ENCODE results near the gene TMBIM1. TPM values are rescaled to one million over a fixed set of nuclear protein-coding genes. Genes with fewer than 3 reads are reported as not detected.

The TMBIM1 gene
- total RNA-seq (100 to 1,000 TPM; 106 to 258 TPM), polyA plus RNA-seq (100 to 1,000 TPM in 1 of 2 donors, 10 to 100 TPM in 1; 92.1 to 188 TPM)
- long read RNA-seq, donor 1, transcript TMBIM1-201 (12 exons, 2,371 nt) = major isoform, 15 of 22 reads
- long read RNA-seq, donor 1, partial matches to known transcripts = 5 of 22 reads
- long read RNA-seq, donor 1, other reads (novel, unspliced or antisense) = 0 of 22 reads
- long read RNA-seq, donor 2, transcript TMBIM1-201 (12 exons, 2,371 nt) = major isoform, 9 of 10 reads
- long read RNA-seq, donor 2, partial matches to known transcripts = 0 of 10 reads
- long read RNA-seq, donor 2, other reads (novel, unspliced or antisense) = 0 of 10 reads
- long read RNA-seq, donor 3, transcript TMBIM1-201 (12 exons, 2,371 nt) = major isoform, 5 of 5 reads
- long read RNA-seq, donor 3, partial matches to known transcripts = 0 of 5 reads
- long read RNA-seq, donor 3, other reads (novel, unspliced or antisense) = 0 of 5 reads
- long read RNA-seq, donor 4, transcript TMBIM1-201 (12 exons, 2,371 nt) = major isoform, 7 of 7 reads
- long read RNA-seq, donor 4, partial matches to known transcripts = 0 of 7 reads
- long read RNA-seq, donor 4, other reads (novel, unspliced or antisense) = 0 of 7 reads
- long read RNA-seq, donor 5, transcript TMBIM1-201 (12 exons, 2,371 nt) = major isoform, 18 of 19 reads
- long read RNA-seq, donor 5, partial matches to known transcripts = 0 of 19 reads
- long read RNA-seq, donor 5, other reads (novel, unspliced or antisense) = 0 of 19 reads

DNA sequence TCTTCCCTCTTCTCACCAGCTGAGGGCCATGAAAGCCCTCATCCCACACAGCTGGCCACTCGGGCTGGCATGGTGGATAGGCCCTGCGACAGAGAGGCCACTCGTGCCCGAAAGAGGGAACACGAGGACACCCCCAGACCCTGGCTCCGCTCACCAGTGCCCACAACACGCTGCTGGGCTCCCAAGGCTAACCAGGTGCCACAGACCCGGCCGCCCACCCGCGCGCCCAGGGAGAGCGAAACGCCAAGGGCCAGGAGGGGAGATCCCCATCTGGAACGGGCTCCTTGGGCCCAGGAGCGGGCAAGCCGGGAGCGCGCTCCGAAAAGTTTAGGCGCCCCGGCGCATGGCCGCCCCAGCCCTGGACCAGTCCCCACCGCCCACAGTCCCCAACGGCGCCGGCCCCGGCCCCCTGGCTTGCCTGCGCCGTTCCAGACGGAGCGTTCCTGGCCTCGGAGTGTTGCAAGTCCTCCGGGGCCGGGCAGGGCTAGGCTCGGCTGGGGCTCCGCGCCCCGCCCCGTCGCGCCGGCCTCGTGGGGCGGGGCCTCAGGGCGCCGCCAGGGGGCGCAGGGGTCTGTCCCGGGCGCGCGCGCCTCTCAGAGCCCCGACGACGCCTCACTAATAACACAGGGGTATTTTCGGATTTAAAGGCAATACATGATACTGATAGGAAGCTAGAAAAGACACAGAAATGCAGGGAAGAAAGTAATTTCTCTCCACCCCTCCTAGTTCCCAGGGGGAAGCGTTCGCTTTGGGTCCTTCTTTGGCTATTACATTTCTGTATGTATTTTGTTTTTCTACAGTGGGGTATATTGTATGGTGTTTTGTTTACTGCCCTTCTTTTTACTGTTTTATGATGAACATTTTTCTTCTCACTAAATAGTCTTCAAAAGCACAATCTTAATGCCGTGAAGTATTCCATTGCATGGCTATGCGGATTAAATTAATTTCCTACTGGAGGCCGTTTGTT is at the start of gene TMBIM1:
Gene TMBIM1 (minus strand): TSS at position 456 of the 967 bp plus-strand sequence. CDS start 10,362 bp downstream, outside the sequence.
- 4 to 6% methylated on average over 58 to 63 of the region's 63 CpGs for WGBS, 2 donors

DNA sequence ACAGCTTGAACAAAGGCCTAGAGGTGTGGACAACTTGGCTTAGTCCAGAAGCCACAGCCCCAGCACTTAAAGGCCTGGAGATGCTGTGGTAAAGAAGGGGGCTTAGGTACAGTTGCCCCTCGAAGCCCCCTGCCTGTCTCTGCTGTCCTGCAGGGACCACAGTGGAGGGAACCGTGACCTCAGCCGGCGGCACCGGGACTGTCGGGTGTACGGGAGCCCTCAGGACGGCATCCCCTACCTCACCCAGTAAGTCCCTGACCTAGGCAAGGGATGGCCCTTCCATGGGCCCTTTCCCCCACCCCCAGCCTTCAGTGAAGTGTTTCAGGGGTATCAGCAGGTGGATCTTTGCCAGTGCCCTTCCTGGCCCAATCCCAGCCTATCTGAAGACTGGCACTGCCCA is 49.1 kb upstream of the TMBIM1 start:
- Histone ChIP-seq H3K4me1 (ENCODE audit: control insufficient read depth in 5 of 5, insufficient read depth in 5 of 5, low read length in 5 of 5) (no peaks in the 10 kb centered on the region), H3K27me3 (ENCODE audit: control insufficient read depth in 3 of 3, insufficient read depth in 3 of 3, low read length in 2 of 3) (no peaks in the 10 kb centered on the region), H3K9me3 (ENCODE audit: control insufficient read depth in 4 of 4, insufficient read depth in 3 of 4, low read length in 3 of 4) (no peaks in the 10 kb centered on the region), H3K4me3 (no peak overlapping the region), H3K27ac (ENCODE audit: low read depth in 1 of 2, low read length in 1 of 2) (no peak overlapping the region), H3K36me3 (ENCODE audit: control insufficient read depth in 4 of 4, insufficient read depth in 4 of 4, low read length in 4 of 4) (peaks cover 0 to 25% (median 7%) of the 10 kb centered on the region in 4 donors), H3K9ac (ENCODE audit: insufficient read depth in 1 of 2, low read length in 2 of 2) (no peak overlapping the region)
- ATAC-seq (ENCODE audit: insufficient read depth, low FRiP score) = no peak
- no peak for DNase-seq
- WGBS, 2 donors = 95 to 97% methylated on average over 8 of the region's 8 CpGs
- TF ChIP-seq CTCF (IDR thresholded peaks at IDR 0.05; ENCODE audit: control extremely low read depth, extremely low read depth) = no peak

More for the DNA sequence above, at the start of gene TMBIM1:
- Histone ChIP-seq H3K9me3 (ENCODE audit: control insufficient read depth in 4 of 4, insufficient read depth in 3 of 4, low read length in 3 of 4) (no peaks in the 10 kb centered on the region), H3K9ac (ENCODE audit: insufficient read depth in 1 of 2, low read length in 2 of 2) (peak within 1 kb of the TSS; percentile 74 to 75), H3K27ac (ENCODE audit: low read depth in 1 of 2, low read length in 1 of 2) (peak within 1 kb of the TSS; percentile 95 to 97), H3K27me3 (ENCODE audit: control insufficient read depth in 3 of 3, insufficient read depth in 3 of 3, low read length in 2 of 3) (no peaks in the 10 kb centered on the region), H3K4me1 (ENCODE audit: control insufficient read depth in 5 of 5, insufficient read depth in 5 of 5, low read length in 5 of 5) (peaks cover 16 to 56% (median 27%) of the 10 kb centered on the region in 5 donors), H3K4me3 (peak within 1 kb of the TSS; percentile 76), H3K36me3 (ENCODE audit: control insufficient read depth in 4 of 4, insufficient read depth in 4 of 4, low read length in 4 of 4) (peaks cover 0 to 2% (median 0%) of the 10 kb centered on the region in 4 donors)
- ATAC-seq (ENCODE audit: insufficient read depth, low FRiP score) (peak; percentile 92), DNase-seq (peak; percentile 81 to 85 (median 85))
- TF ChIP-seq CTCF (IDR thresholded peaks at IDR 0.05; ENCODE audit: control extremely low read depth, extremely low read depth) = peak; percentile 53

- 95 to 96% methylated on average over 9 of the region's 9 CpGs for WGBS, 2 donors
- Histone ChIP-seq H3K27me3 (ENCODE audit: control insufficient read depth in 3 of 3, insufficient read depth in 3 of 3, low read length in 2 of 3) (no peaks in the 10 kb centered on the region), H3K4me3 (no peak overlapping the region), H3K27ac (ENCODE audit: low read depth in 1 of 2, low read length in 1 of 2) (no peak overlapping the region), H3K9me3 (ENCODE audit: control insufficient read depth in 4 of 4, insufficient read depth in 3 of 4, low read length in 3 of 4) (no peaks in the 10 kb centered on the region), H3K36me3 (ENCODE audit: control insufficient read depth in 4 of 4, insufficient read depth in 4 of 4, low read length in 4 of 4) (peaks cover 0 to 22% (median 6%) of the 10 kb centered on the region in 4 donors), H3K9ac (ENCODE audit: insufficient read depth in 1 of 2, low read length in 2 of 2) (no peak overlapping the region), H3K4me1 (ENCODE audit: control insufficient read depth in 5 of 5, insufficient read depth in 5 of 5, low read length in 5 of 5) (no peaks in the 10 kb centered on the region)
- TF ChIP-seq CTCF (IDR thresholded peaks at IDR 0.05; ENCODE audit: control extremely low read depth, extremely low read depth) = no peak
- DNase-seq (no peak), ATAC-seq (ENCODE audit: insufficient read depth, low FRiP score) (no peak)
Measured at GRCh38 chr2:218340656-218341055, 48.4 kb upstream of the TMBIM1 start.
